Lung (tissue), 12 donors: ENCODE data around the gene GGN. TPM values are rescaled to one million over a fixed set of nuclear protein-coding genes. Genes with fewer than 3 reads are reported as not detected.

Experiments
- ATAC-seq: fragments of 200-7000 bp; cut with Tn5 transposase; one replicate; pipeline ENCODE4 v1.9.1; 2020; ENCODE audit warnings: moderate number of reproducible peaks; ENCODE audit not compliant: insufficient read depth, low FRiP score
- DNase-seq, 3 donors: peaks; one replicate each; pipeline ENCODE4 v3.0.0-alpha.2; 2013 to 2017
- H3K27ac ChIP-seq, 2 donors: one replicate each; pipeline ENCODE4 v1.5.1; 2013; ENCODE audit warnings: mild to moderate bottlenecking in 2 of 2, moderate library complexity in 2 of 2, control low read depth in 1 of 2, inconsistent platforms in 1 of 2, low read depth in 1 of 2, low read length in 1 of 2
- H3K27me3 ChIP-seq, 3 donors: one replicate each; pipeline ENCODE4 v1.5.1; 2013; ENCODE audit warnings: low read length in 2 of 3; ENCODE audit not compliant: control insufficient read depth in 3 of 3, insufficient read depth in 3 of 3
- H3K36me3 ChIP-seq, 4 donors: one replicate each; pipeline ENCODE4 v1.5.1; 2013; ENCODE audit warnings: low read length in 4 of 4, mild to moderate bottlenecking in 1 of 4, moderate library complexity in 1 of 4; ENCODE audit not compliant: control insufficient read depth in 4 of 4, insufficient read depth in 4 of 4
- H3K4me1 ChIP-seq, 5 donors: one replicate each; pipeline ENCODE4 v1.5.1; 2013; ENCODE audit warnings: low read length in 5 of 5, mild to moderate bottlenecking in 2 of 5, moderate library complexity in 1 of 5; ENCODE audit not compliant: control insufficient read depth in 5 of 5, insufficient read depth in 5 of 5
- H3K4me3 ChIP-seq: one replicate; pipeline ENCODE4 v1.5.1; 2013; ENCODE audit warnings: mild to moderate bottlenecking, control low read depth, moderate library complexity
- H3K9ac ChIP-seq, 2 donors: one replicate each; pipeline ENCODE4 v1.5.1; 2013; ENCODE audit warnings: low read length in 2 of 2, control low read depth in 1 of 2; ENCODE audit not compliant: insufficient read depth in 1 of 2
- H3K9me3 ChIP-seq, 4 donors: one replicate each; pipeline ENCODE4 v1.5.1; 2013; ENCODE audit warnings: low read length in 3 of 4, mild to moderate bottlenecking in 1 of 4, moderate library complexity in 1 of 4; ENCODE audit not compliant: control insufficient read depth in 4 of 4, insufficient read depth in 3 of 4
- WGBS, 2 donors: extraction: QIAGEN DNeasy Blood & Tissue Kit; methylation state at CpG; one replicate each; pipeline ENCODE4 v1.1.7; 2013; 5-methylcytosine and 5-hydroxymethylcytosine counted together
- polyA plus RNA-seq, 2 donors: library from polyadenylated mRNA; stranded (reverse); fragments of 200-250 nt; gene quantifications; one replicate each; pipeline ENCODE4 v1.2.1, GENCODE V29; 2013
- total RNA-seq, 2 donors: library from RNA; depleted of rRNA in 1 of 2; stranded (reverse); fragments of >200 nt in 1 of 2; gene quantifications; one replicate each; pipeline ENCODE4 v1.2.1, GENCODE V29; 2014 to 2021
- TF ChIP-seq, protein P1 (sequence below): IDR thresholded peaks from 2 replicates; pipeline ENCODE4 v1.5.1; 2012; ENCODE audit warnings: mild to moderate bottlenecking; ENCODE audit errors: control extremely low read depth, extremely low read depth
- donor health status: control.
- donor health status: control.
- donor health status: Bipolar disorder and iron deficiency.
- donor health status: healthy.
- donor health status: DM: yes; HTN: yes; CAD: no.

Gene GGN
- total and polyA plus RNA-seq, 4 donors: 0.17 to 0.61 (median 0.38) TPM

DNA sequence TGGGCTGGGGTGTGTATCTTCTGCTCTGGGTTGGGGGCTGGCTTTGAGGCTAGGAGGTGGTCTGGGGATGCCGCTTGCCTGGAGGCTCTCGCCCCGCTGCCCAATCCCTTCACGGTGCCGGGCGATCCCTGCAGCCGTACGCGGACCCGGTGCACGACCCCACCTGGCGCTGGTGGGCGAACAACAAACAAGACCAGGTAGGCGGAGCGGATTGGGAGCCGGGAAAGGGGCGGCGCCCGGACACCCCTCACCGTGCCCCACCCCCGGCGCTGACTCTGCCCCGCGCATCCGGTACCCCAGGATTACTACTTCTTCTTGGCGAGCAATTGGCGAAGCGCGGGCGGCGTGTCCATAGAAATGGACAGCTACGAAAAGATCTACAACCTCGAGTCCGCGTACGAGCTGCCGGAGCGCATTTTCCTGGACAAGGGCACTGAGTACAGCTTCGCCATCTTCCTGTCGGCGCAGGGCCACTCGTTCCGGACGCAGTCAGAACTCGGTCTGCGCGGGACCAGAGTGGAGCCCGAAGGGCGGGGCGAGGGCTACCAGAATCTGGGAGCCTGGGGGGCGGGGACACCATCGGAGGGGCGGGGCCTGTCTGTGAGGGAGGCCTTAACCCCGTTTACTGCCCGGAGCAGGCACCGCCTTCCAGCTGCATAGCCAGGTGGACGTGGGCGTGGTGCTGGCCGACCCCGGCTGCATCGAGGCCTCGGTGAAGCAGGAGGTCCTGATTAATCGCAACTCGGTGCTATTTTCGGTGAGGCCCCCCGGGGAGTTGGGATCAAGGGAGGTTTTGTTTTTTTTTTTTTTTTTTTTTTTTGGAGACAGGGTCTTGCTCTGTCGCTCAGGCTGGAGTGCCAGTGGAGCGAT lies 25.5 kb downstream of the GGN start:
- H3K4me3 ChIP-seq: peak overlapping the region; percentile 68
- 2% methylated on average over 60 to 68 of the region's 68 CpGs for WGBS, 2 donors
- ATAC-seq (peak; percentile 74), DNase-seq (peak; percentile 55 to 66 (median 58))
- TF ChIP-seq, protein P1, sequence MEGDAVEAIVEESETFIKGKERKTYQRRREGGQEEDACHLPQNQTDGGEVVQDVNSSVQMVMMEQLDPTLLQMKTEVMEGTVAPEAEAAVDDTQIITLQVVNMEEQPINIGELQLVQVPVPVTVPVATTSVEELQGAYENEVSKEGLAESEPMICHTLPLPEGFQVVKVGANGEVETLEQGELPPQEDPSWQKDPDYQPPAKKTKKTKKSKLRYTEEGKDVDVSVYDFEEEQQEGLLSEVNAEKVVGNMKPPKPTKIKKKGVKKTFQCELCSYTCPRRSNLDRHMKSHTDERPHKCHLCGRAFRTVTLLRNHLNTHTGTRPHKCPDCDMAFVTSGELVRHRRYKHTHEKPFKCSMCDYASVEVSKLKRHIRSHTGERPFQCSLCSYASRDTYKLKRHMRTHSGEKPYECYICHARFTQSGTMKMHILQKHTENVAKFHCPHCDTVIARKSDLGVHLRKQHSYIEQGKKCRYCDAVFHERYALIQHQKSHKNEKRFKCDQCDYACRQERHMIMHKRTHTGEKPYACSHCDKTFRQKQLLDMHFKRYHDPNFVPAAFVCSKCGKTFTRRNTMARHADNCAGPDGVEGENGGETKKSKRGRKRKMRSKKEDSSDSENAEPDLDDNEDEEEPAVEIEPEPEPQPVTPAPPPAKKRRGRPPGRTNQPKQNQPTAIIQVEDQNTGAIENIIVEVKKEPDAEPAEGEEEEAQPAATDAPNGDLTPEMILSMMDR: no peak
- H3K9me3 ChIP-seq: no peaks in the 10 kb centered on the region
- peak overlapping the region in 1 of 2 donors; percentile 44 for H3K27ac ChIP-seq
- peaks cover 0 to 28% (median 12%) of the 10 kb centered on the region in 3 donors for H3K27me3 ChIP-seq
- peaks cover 0 to 12% (median 0%) of the 10 kb centered on the region in 5 donors for H3K4me1 ChIP-seq
- H3K9ac ChIP-seq: no peak overlapping the region
- H3K36me3 ChIP-seq: no peaks in the 10 kb centered on the region

DNA sequence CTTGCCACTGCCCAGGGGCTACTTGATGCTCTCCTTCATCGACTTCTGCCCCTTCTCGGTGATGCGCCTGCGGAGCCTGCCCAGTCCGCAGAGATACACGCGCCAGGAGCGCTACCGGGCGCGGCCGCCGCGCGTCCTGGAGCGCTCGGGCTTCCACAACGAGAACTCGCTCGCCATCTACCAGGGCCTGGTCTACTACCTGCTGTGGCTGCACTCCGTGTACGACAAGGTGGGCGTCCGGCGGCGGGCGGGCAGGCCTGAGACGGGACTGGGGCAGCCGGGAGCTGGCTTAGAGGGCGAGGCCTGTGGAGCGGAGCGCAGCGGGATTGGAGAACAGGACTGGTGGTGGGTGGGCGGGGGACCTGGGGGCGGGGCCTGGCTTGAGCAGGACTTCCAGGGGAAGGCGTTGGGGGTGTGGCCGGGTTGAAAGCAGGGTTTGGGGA lies 26.2 kb downstream of the GGN start:
- no peak overlapping the region for H3K27ac ChIP-seq
- peak; percentile 91 for ATAC-seq
- H3K36me3 ChIP-seq: no peaks in the 10 kb centered on the region
- 0 to 1% methylated on average over 31 to 37 of the region's 37 CpGs for WGBS, 2 donors
- H3K4me3 ChIP-seq: peak overlapping the region; percentile 68
- DNase-seq: peak; percentile 80 to 86 (median 81)
- peaks cover 0 to 12% (median 0%) of the 10 kb centered on the region in 5 donors for H3K4me1 ChIP-seq
- no peak overlapping the region for H3K9ac ChIP-seq
- H3K27me3 ChIP-seq: peaks cover 0 to 28% (median 12%) of the 10 kb centered on the region in 3 donors
- no peaks in the 10 kb centered on the region for H3K9me3 ChIP-seq
- TF ChIP-seq, protein P1: no peak

GRCh38 chr19:38360839-38361631 lies 26.8 kb downstream of the GGN start:
- Histone ChIP-seq H3K27ac (no peak overlapping the region), H3K36me3 (no peaks in the 10 kb centered on the region), H3K9ac (no peak overlapping the region), H3K4me3 (peak overlapping the region; percentile 33), H3K27me3 (peaks cover 0 to 32% (median 12%) of the 10 kb centered on the region in 3 donors), H3K9me3 (no peaks in the 10 kb centered on the region), H3K4me1 (peaks cover 0 to 12% (median 0%) of the 10 kb centered on the region in 5 donors)
- ATAC-seq (no peak), DNase-seq (no peak)
- 19% methylated on average over 23 of the region's 23 CpGs for WGBS, 2 donors
- TF ChIP-seq, protein P1: no peak
